H1 (cell line): ENCODE data around the gene SLC39A11. TPM values are rescaled to one million over a fixed set of nuclear protein-coding genes. Genes with fewer than 3 reads are reported as not detected.

Experiments
- CBX5 ChIP-seq: fragments of 300-800, 300-1000 bp; sonication (generic); IDR thresholded peaks from 2 replicates; pipeline ENCODE4 v1.7.1; 2016; ENCODE audit warnings: antibody characterized with exemption, low read length, low read depth
- FOSL1 ChIP-seq: IDR thresholded peaks from 2 replicates; pipeline ENCODE4 v1.6.1; 2011; ENCODE audit warnings: mild to moderate bottlenecking, low read depth, low read length, moderate library complexity; ENCODE audit not compliant: insufficient read depth
- SAP30 ChIP-seq: fragments of 300-600 bp; sonication (generic); IDR thresholded peaks from 2 replicates; pipeline ENCODE4 v1.7.1; 2012; ENCODE audit warnings: low read length, moderate library complexity, mild to moderate bottlenecking, inconsistent platforms; ENCODE audit not compliant: insufficient read depth, insufficient replicate concordance
- SIRT6 ChIP-seq: IDR thresholded peaks from one replicate; pipeline ENCODE4 v1.7.1; 2012; ENCODE audit warnings: low read length, inconsistent platforms
- polyA plus RNA-seq, 7 experiments: library from polyadenylated mRNA; depleted of rRNA in 3 of 7; stranded (reverse) in 5 of 7; unstranded in 2 of 7; fragments of >200 nt in 5 of 7; fragments of 200-250 nt in 2 of 7; gene quantifications; 1 replicate in 5 of 7; 2 replicates in 1 of 7; 4 replicates in 1 of 7; pipeline versions ENCODE4 v1.2.1 to v1.2.3, GENCODE V29; 2011 to 2013; ENCODE audit warnings: missing spikeins in 2 of 7, mixed read lengths in 2 of 7
- total RNA-seq: library from RNA; stranded (reverse); fragmentation: NEBNext Ultra II Directional; extraction: Animal tissue kit (Norgen Biotek cat#: 25700); gene quantifications from 2 replicates; pipeline ENCODE4 v1.2.1, GENCODE V29; 2021

The SLC39A11 gene
- total and polyA plus RNA-seq, 2 of the 8 experiments (the other 6 are each of a cell fraction or from before 2014, with no cell fraction given), result 12.2 to 19.6 TPM

DNA sequence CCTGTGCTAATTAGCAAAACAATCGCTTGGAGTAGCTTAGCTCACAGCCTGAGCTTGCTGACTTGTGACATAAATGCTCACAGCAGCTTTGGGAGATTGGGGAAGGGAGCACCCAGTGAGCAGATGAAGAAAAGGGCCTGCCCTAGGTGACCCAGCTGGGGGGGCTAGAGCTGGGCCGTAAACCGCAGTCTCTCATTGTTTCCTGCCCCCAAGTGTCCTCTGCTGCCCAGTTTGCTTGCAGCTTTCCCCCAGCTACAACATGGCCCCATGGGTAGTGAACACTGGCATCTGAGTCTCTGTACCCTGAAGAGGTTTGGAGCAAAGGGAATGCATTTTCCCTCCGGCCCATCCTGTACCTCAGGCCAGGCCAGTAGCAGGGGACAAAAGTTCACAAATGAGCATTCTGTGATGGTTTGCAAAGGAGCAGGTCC lies 349.4 kb downstream of the SLC39A11 start (continued):
- TF ChIP-seq CBX5, result no peak
- no peak for TF ChIP-seq FOSL1
- TF ChIP-seq SAP30, result no peak
- TF ChIP-seq SIRT6, result no peak
